SH-SY5Y (cell line): ENCODE measurements around the gene EMILIN1.

Experiments
- GATA2 ChIP-seq: IDR thresholded peaks from 2 replicates; pipeline ENCODE4 v1.6.1; 2011; ENCODE audit warnings: mild to moderate bottlenecking, low read depth, low read length
- GATA3 ChIP-seq: IDR thresholded peaks from 2 replicates; pipeline ENCODE4 v1.6.1; 2011; ENCODE audit warnings: low read depth, mild to moderate bottlenecking, low read length, moderate library complexity

DNA sequence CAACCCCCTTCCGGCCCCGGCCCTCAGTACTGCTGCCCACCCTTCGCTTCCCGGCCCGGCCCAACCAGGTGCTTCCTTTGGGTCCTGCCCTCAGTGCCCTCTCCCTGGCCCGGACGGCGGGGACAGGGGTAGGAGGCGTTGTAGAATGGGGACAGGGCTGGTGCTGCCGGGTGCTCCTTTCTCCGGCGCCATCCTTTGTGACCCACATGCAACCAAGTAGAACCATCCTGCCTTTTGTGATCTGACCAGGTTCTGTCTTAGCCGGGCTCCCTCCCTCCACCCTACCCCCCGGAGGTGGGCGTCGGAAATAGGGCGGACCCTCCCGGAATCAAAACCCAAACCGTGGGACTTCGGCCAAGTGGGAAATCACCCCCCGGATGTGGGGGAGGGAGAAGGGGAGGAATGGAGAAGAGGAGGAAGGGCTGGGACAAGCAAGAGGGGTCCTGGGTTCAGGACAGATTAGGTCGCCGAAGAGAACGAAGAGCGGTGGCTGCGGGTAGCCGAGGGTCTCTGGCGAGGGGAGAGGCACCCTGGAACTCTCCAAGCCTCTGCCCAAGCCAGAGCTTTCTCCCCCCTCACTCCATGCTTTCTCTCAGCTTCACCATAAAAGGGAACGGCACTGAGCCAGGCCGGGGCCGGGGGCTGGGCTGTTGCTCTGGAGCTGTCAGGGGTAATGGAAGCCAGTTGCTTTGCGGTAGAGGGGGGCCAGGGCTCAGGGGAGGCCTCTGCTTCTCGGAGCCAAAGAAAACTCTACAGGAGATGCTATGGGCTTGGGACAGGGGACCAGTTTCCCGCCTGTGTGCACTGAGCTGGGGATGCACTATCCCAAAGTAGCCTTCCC lies 6.2 kb upstream of the EMILIN1 start:
- no peak for TF ChIP-seq GATA3
- no peak for TF ChIP-seq GATA2
